NOMO-1 treated with dmso at 0.1 percent for 144 hours (cell line): ENCODE measurements around the gene MSL2.
"Not testable (repeated sequence)": the region's sequence is repeated elsewhere in the genome, so short reads cannot be mapped to it uniquely, and the experiment has no call there.

Source experiments
- DNase-seq: peaks from one replicate; lab custom pipeline; 2025; ENCODE audit not compliant: unreplicated experiment; lab: John Stamatoyannopoulos, UW

The MSL2 gene

DNA sequence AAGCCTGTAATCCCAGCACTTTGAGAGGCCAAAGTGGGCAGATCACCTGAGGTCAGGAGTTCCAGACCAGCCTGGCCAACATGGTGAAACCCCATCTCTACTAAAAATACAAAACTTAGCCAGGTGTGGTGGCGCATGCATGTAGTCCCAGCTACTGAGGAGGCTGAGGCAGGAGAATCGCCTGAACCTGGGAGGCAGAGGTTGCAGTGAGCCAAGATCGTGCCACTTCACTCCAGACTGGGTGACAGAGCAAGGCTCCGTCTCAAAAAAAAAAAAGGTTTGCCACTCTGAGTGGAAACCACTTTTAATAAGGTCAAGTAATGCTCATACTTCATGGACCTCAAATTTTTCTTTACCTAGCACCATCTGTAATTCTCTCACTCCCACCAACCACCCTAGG lies 51.7 kb downstream of the MSL2 start:
- not testable (repeated sequence) for DNase-seq

DNA sequence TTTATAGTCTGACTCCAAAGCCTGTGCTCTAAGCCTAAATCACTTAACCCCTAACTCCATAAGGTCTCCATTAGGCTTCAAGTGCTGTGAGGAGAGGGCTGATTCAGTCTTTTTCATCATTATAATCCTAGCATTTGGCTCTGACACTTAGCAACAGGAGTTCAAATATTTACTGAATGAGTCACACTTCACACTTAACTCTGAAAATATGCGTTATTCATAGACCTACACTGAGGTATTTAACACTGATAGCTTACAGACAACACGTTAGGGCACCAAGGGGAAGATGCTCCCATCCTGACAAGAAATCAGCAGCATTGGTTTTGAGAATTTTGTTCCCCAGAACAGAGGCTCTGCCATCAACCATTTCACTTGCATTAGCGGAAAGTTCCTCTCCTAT lies 53.5 kb downstream of the MSL2 start:
- DNase-seq: no peak

DNA sequence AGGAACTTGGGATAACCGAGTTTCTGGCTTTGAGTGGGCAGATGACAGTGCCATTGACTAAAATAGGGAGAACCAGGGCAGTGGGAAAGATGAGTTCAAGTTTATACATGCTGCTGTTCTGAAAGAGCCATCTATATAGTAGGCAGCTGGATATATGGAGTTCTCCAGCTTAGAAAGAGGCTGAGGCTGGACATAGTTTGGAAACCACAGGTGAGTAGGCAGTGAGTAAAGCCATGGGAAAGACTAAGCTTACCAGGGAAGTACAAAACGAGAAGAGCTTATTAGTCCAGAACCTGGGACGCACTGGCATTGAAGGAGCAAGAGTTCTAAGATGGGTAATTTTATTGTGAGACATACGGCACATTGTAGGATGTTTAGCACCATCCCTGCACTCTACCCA lies 54.2 kb downstream of the MSL2 start:
- DNase-seq: no peak

DNA sequence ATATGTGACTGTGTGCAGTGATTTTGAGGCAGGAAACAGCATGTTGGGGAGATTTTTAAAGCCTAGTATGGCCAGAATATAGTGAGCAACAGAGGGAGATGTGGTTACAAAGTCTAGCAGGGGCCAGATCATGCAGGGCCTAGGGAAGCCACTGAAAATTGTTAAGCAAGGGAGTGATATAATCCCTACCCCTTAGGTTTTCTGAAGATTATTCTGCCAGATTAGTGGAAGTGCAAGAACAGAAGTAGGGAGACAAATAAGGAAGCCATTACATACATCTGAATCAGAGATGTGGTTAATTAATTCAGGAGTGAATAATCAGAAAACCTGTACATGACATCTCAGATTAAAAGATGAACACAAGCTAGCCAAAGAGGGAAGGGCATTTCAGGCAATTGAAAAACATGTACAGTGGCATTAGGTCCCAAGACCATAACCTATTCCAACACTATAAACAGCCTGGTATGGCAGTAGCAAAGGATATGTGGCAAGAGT lies 54.8 kb downstream of the MSL2 start:
- DNase-seq: no peak

DNA sequence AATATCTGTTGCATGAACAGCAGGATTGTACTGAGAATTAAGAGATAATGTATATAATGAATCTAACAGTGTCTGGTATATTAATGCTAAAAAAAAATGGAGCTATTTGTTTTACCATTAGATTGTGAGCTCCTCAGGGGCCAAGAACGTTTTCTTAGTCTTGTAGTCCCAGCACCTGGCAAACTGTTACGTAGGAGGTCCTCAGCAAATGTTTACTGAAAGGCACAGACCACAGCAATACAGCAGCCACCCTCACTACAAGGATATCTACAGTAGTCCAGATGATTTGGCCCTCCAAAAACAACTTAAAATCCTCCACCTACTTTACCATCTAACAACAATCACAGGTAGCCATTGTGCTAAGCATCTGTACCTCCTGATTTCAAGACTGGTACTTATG lies 59.7 kb downstream of the MSL2 start:
- DNase-seq: no peak

DNA sequence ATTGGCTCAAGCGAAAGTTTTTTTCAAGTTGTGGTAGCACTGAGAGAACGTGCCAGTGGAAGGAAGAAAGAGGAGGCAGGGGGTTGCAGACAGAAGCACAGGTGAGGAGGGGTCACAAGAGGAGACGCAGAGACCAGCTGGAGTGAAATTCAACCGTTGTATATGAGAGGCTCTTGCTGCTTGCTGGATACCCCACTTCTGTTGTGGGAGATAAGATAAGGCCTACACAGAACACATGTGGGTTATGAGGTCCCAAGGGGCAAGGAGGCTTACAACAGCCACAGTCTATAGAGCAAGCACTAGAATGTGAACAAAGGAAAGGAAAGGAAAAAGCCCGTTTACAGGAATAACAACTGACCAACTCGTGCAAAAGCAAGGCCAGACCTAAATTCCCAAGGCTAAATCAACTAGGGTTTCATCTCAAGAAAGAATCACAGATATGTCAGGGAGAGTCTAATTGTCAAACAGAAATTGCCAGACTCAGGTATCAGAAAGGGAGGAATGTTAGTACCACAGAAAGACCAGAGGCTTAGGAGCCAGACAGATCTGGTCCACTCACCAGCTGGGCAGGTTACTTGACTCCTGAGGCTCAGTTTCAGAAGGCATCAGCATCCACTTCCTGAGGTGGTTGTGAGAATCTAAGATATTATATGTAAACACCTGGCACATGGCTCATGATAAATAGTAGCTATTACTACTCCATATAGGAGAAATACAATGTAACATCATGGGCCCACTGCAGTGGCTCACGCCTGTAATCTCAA lies 60.9 kb downstream of the MSL2 start:
- DNase-seq: no peak

DNA sequence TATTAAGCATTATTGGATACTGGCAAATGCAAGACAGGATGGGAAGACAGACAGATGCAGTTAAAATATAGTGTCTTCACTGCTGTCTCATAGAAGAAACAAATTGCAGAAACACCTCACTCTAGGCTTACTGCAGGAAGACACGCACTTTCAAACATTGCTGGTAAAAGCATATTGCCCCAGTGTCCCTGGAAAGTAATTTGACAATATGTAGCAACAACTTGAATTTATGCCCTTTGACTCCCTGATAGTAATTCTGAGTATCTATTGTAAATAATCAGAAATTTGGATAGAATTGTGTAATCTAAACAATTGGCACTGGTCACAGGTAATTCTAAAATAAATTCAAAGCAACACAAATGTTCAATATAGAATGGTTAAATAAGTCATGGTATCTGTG lies 62.0 kb downstream of the MSL2 start:
- no peak for DNase-seq

DNA sequence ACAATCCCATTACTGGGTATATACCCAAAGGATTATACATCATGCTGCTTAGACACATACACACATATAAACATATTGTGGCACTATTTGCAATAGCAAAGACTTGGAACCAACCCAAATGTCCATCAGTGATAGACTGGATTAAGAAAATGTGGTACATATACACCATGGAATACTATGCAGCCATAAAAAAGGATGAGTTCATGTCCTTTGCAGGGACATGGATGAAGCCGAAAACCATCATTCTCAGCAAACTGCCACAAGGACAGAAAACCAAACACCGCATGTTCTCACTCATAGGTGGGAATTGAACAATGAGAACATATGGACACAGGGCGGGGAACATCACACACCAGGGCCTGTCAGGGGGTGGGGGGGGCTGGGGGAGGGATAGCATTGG lies 64.5 kb downstream of the MSL2 start:
- DNase-seq: not testable (repeated sequence)

DNA sequence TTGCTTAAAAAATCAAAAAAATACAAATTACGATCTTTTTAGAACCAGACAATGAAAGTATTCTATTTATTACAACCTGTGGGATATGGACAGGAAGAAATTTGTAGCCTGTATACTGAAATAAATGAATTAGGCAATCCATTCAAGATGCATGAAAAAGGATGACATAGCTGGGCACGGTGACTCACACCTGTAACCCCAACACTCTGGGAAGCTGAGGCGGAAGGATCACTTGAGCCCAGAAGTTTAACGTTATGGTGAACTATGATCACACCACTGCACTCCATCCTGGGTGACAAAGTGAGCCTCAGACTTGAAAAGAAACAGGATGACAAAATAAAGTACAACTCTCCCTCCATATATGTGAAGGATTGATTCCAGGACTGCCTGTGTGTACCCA lies 74.1 kb downstream of the MSL2 start:
- DNase-seq: no peak

DNA sequence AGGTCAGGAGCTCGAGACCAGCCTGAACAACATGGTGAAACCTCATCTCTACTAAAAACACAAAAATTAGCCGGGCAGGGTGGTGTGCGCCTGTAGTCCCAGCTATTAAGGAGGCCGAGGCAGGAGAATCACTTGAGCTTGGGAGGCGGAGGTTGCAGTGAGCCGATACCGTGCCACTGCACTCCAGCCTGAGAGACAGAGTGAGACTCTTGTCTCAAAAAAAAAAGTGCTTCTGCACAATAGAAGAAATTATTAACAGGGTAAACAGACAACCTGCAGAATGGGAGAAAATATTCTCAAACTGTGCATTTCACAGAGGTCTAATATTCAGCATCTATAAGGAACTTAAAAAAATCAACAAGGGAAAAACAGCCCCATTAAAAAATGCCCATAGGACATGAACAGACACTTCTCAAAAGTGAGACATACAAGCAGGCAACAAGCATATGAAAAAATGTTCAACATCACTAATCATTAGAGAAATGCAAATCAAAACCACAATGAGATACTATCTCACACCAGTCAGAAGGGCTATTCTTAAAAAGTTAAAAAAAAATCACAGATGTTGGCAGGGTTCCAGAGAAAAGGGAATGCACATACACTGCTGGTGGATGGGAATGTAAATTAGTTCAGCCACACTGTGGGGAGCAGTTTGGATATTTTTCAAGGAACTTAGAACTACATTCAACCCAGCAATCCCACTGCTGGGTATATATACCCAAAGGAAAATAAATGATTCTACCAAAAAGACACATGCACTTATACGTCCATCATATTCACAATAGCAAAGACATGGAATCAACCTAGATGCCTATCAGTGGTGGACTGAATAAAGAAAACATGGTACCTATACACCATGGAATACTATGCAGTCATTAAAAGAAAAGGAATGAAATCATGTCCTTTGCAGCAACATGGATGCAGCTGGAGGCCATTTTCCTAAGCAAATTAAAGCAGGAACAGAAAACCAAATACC lies 75.5 kb downstream of the MSL2 start:
- no peak for DNase-seq

DNA sequence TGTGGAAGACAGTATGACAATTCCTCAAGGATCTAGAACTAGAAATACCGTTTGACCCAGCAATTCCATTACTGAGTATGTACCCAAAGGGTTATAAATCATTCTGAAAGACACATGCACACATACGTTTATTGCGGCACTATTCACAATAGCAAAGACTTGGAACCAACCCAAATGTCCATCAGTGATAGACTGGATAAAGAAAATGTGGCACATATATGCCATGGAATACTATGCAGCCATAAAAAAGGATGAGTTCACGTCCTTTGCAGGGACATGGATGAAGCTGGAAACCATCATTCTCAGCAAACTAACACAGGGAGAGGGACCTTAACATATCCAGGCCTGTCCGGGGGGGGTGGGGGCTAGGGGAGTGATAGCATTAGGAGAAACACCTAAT lies 76.4 kb downstream of the MSL2 start:
- not testable (repeated sequence) for DNase-seq

DNA sequence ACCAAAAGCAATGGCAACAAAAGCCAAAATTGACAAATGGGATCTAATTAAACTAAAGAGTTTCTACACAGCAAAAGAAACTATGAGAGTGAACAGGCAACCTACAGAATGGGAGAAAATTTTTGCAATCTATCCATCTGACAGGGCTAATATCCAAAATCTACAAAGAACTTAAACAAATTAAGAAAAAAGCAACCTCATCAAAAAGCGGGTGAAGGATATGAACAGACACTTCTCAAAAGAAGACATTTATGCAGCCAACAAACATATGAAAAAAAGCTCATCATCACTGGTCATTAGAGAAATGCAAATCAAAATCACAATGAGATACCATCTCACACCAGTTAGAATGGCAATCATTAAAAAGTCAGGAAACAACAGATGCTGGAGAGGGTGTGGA lies 76.8 kb downstream of the MSL2 start:
- DNase-seq: not testable (repeated sequence)

DNA sequence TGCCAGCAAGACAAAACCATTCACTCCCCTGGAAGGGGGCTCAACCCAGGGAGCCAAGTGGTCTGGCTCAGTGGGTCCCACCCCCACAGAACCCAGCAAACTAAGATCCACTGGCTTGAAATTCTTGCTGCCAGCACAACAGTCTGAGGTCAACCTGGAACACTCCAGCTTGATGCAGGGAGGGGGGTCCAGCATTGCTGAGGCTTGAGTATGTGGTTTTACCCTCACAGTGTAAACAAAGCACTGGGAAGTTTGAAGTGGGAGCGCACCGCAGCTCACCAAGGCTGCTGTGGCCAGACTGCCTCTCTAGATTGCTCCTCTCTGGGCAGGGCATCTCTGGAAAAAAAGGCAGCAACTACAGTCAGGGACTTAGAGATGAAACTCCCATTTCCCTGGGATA lies 81.7 kb downstream of the MSL2 start:
- no peak for DNase-seq

DNA sequence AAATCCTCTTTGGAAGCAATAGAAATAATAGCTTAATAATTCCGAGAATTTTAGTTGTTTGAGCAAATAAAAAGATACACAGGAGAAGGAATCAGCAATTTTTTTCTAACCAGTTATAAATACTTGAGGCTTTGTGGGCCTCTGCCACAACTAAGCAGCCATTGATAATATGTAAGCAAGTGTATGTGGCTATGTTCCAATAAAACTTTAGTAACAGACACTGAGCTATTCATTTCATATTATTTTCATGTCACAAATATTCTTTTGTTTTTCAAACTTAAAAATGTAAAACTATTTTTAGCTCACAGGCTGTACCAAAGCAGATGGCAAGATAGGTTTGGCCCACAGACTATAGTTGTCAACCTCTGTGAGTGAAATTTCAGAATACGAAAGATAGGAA lies 85.7 kb downstream of the MSL2 start:
- DNase-seq: no peak

DNA sequence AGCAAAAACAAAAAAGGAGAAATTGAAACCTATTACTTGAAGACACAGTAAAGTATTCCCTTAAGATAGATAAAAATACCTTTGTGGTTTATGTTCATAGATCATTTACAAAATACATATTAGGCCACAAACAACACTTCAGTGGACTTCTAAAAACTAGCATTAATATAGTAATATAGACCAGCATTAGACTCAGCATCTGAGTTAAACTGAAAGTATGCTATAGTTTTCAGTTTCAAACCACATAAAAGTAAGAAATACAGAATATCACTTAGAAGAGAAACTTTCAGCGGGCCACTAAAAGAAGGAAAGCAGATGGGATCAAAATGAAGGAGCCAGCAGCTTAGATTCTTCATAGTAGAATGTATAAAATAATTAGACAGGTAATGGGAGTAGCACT lies 86.6 kb downstream of the MSL2 start:
- no peak for DNase-seq

DNA sequence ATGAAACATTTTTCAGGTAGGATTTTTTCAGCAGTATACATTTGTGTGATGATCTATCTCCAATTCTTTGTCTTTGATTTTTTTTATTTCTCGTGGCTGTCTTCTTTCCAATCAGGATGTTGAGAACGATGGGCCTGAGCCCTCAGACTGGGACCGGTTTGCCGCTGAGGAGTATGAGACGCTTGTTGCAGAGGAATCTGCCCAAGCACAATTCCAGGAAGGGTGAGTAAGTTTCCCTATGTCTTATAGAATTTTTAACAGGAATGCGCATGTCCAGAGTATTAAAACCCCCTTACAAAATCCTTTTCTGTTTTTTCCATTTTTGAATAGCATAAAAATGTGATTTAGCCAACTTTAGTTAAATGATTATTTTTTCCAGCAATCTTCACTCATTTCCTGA lies 90.0 kb downstream of the MSL2 start:
- no peak for DNase-seq

DNA sequence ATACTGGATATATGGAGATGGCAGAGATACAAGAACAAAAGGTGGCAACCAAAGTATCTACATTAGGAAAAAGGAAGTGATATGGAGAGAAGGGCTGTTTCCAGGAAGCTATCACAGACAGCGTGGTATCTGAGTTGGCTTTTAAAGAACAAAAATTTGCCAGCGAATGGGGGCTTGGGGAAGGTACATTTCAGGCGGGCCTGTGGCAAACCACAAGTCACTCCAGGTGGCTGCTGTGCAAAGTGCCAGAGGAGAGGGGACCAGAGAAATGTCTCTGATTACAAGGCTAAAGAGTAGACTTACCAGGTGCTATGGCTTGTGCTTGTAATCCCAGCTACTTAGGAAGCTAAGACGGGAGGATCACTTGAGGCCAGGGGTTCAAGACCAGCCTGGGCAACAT lies 91.1 kb downstream of the MSL2 start:
- no peak for DNase-seq
